ENCODE measurements around the gene NCAM1. TPM values are rescaled to one million over a fixed set of nuclear protein-coding genes. Genes with fewer than 3 reads are reported as not detected.
A peak's percentile ranks its signal among the peaks of the same experiment; 100 is the strongest.

The NCAM1 gene
- total RNA-seq, 6 experiments from 2014 or later = 1.2 to 2.4 (median 1.8) TPM

- Histone ChIP-seq H3K4me1 (no peaks in the 10 kb centered on the region), H3K9me3 (no peaks in the 10 kb centered on the region), H3K27ac (no peak overlapping the region), H3K36me3 (no peaks in the 10 kb centered on the region), H3K27me3 (no peaks in the 10 kb centered on the region), H3K4me3 (no peak overlapping the region)
- intact Hi-C loops (cut with DNase I) = no loop called here
- TF ChIP-seq POLR2A (IDR thresholded peaks at IDR 0.05) (no peak), CTCF (IDR thresholded peaks at IDR 0.05) (no peak)
- DNase-seq = no peak
- ATAC-seq = no peak
- WGBS (ENCODE audit: insufficient coverage, low coverage, low lambda C conversion rate, missing lambda C conversion rate) = 62% methylated on average over 6 of the region's 6 CpGs
Measured at GRCh38 chr11:113182288-113182687, 221.1 kb downstream of the NCAM1 start.

DNA sequence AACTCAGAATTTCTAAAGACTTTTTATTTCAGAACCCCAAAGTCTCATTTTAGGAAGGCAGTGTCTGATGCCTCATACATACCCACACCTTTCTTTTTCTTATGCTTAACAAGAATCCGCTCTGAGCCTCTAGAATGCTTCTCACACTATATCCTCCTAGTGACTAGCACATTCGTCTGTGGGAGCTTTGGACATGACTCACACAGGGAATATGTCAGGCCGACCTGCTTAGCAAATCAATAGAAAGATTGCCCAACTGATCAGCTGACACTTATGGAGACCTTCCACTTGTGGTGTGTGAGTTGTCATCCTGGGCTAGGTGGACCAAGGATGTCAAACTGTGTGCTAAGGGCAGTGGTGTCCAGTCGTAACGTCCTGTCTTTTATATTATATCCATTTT is 223.3 kb downstream of the NCAM1 start:
- TF ChIP-seq CTCF (IDR thresholded peaks at IDR 0.05) (no peak), POLR2A (IDR thresholded peaks at IDR 0.05) (no peak)
- 66% methylated on average over 5 of the region's 5 CpGs for WGBS (ENCODE audit: insufficient coverage, low coverage, low lambda C conversion rate, missing lambda C conversion rate)
- Histone ChIP-seq H3K9me3 (no peaks in the 10 kb centered on the region), H3K27ac (no peak overlapping the region), H3K4me3 (no peak overlapping the region), H3K4me1 (no peaks in the 10 kb centered on the region), H3K27me3 (no peaks in the 10 kb centered on the region), H3K36me3 (no peaks in the 10 kb centered on the region)
- intact Hi-C loops (cut with DNase I) = no loop called here
- DNase-seq (no peak), ATAC-seq (peak; percentile 46 to 94 (median 51))

DNA sequence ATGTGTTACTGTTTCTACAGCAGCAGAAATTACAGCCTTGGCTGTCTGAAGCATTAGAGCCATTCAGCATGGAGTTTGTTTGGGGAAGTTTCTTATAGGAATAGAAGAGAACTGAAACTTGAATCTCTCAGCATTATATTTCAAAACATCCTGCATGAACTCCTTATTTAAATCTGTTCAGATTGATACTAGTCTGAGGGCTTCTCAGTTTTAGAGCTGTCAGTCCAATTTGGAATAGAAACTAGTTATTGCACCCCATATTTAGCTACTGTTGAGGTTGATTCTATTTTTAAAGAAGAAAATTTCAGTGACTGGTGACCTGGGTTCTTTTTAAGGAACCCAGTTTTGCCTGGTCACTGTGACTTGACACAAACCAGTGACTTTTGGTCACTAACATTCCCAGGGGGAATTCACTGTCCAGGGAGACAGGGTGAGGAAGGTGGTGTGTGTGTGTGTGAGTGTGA is 227.2 kb downstream of the NCAM1 start:
- H3K4me3 ChIP-seq = no peak overlapping the region
- H3K4me1 ChIP-seq = no peaks in the 10 kb centered on the region
- H3K36me3 ChIP-seq = no peaks in the 10 kb centered on the region
- no peaks in the 10 kb centered on the region for H3K9me3 ChIP-seq
- no peak overlapping the region for H3K27ac ChIP-seq
- DNase-seq (no peak), ATAC-seq (peak; percentile 24 to 64 (median 36))
- TF ChIP-seq CTCF (IDR thresholded peaks at IDR 0.05) (no peak), POLR2A (IDR thresholded peaks at IDR 0.05) (no peak)
- intact Hi-C loops (cut with DNase I) = no loop called here
- no peaks in the 10 kb centered on the region for H3K27me3 ChIP-seq

- Histone ChIP-seq H3K27me3 (no peaks in the 10 kb centered on the region), H3K27ac (no peak overlapping the region), H3K36me3 (no peaks in the 10 kb centered on the region), H3K4me1 (no peaks in the 10 kb centered on the region), H3K9me3 (no peaks in the 10 kb centered on the region), H3K4me3 (no peak overlapping the region)
- intact Hi-C loops (cut with DNase I) = no loop called here
- no peak for TF ChIP-seq CTCF (IDR thresholded peaks at IDR 0.05)
- no peak for TF ChIP-seq POLR2A (IDR thresholded peaks at IDR 0.05)
- WGBS (ENCODE audit: insufficient coverage, low coverage, low lambda C conversion rate, missing lambda C conversion rate) = 46% methylated on average over 6 of the region's 8 CpGs
- no peak for DNase-seq
- ATAC-seq = peak in 2 of 4 donors; percentile 26
Measured at GRCh38 chr11:113189909-113190667, 228.9 kb downstream of the NCAM1 start.

Measured in right lobe of liver (tissue), 6 donors.